OCI-LY3 (cell line): ENCODE measurements around the gene RNF169.

ENCODE experiments used
- EZH2phosphoT487 ChIP-seq: fragments of 200-600 bp; shearing (Covaris generic); IDR thresholded peaks from 2 replicates; pipeline ENCODE4 v1.6.1; 2018; ENCODE audit warnings: antibody characterized with exemption, mixed run types, low read depth
- TF ChIP-seq, protein P1 (sequence below): fragments of 200-600, 300-600 bp; sonication (generic); IDR thresholded peaks from 2 replicates; pipeline ENCODE4 v1.5.1; 2014; ENCODE audit warnings: antibody characterized with exemption, low read length, low read depth

DNA sequence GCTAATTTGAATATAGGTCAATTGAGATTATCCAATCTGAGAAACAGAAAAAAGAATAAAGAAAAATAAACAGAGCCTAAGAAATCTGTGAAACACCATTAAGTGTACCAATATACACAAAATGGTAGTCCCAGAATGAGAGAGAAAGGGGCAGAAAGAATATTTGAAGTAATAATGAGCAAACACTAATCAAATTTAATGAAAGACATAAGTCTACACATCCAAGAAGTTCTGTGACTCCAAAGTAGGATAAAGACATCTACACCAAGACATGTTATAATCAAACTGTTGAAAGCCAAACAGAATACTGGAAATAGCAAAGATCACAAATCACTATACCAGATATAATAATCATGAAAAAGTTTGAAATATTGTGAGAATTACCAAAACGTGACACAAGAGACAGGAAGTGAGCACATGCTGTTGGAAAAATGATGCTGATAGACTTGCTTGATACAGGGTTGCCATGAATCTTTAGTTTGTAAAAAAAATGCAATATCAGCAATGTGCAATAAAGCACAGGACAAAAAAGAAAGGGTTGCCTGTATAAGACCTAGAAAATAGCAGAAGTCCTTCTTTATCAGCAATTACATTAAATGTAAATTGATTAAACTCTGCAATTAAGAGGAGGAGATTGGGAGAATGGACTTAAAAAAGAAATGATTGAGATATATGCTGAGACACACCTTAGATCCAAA lies 75.8 kb downstream of the RNF169 start:
- TF ChIP-seq, protein P1, sequence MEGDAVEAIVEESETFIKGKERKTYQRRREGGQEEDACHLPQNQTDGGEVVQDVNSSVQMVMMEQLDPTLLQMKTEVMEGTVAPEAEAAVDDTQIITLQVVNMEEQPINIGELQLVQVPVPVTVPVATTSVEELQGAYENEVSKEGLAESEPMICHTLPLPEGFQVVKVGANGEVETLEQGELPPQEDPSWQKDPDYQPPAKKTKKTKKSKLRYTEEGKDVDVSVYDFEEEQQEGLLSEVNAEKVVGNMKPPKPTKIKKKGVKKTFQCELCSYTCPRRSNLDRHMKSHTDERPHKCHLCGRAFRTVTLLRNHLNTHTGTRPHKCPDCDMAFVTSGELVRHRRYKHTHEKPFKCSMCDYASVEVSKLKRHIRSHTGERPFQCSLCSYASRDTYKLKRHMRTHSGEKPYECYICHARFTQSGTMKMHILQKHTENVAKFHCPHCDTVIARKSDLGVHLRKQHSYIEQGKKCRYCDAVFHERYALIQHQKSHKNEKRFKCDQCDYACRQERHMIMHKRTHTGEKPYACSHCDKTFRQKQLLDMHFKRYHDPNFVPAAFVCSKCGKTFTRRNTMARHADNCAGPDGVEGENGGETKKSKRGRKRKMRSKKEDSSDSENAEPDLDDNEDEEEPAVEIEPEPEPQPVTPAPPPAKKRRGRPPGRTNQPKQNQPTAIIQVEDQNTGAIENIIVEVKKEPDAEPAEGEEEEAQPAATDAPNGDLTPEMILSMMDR = no peak
- TF ChIP-seq EZH2phosphoT487 = no peak
